HG02870 (cell line): ENCODE results near the gene WDR27.
"Not testable (repeated sequence)": the region's sequence is repeated elsewhere in the genome, so short reads cannot be mapped to it uniquely, and the experiment has no call there.

Experiments
- ATAC-seq: cut with Tn5 transposase; IDR thresholded peaks from one replicate; pipeline ENCODE4 v1.9.1; 2021; ENCODE audit warnings: mild to moderate bottlenecking, moderate library complexity; ENCODE audit not compliant: unreplicated experiment

Gene WDR27

DNA sequence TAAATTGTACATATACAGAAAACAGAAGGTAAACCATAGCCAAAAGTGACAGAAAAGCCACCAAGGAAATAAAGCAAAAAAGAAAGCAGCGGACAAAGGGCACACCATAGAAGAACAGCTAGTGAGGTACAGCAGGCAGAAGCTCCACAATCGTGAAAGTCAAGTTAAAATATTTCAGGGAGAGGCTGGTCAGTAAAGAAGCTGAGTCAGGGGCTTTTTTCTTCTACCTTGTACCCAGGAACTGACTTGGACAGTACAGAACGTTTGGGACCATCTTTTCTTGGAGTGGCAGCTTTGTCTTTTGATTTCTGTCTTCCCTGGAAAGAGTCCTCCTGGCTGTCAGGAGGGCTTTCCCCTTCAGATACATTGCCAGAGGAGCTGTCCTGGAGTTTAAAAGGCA lies 8.2 kb upstream of the WDR27 start:
- no peak for ATAC-seq

DNA sequence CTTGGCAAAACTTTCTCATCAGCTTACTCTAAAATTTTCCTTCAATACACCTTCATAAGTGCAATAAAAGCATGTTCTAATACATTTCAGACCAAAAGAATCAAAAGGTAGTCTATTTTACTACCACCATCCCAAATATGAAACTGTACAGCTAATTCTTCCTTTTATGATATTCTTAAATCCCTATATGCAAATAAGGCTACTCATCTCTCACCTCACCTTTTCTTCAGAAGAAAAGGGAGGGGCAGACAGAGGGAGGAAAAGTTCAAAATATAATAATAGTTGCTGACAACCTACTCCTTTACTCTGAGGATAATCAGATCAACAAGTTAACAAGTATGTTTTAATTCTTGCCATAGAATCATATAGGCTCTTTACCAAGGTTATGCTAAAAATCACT lies 7.5 kb upstream of the WDR27 start:
- ATAC-seq, result peak; percentile 61

DNA sequence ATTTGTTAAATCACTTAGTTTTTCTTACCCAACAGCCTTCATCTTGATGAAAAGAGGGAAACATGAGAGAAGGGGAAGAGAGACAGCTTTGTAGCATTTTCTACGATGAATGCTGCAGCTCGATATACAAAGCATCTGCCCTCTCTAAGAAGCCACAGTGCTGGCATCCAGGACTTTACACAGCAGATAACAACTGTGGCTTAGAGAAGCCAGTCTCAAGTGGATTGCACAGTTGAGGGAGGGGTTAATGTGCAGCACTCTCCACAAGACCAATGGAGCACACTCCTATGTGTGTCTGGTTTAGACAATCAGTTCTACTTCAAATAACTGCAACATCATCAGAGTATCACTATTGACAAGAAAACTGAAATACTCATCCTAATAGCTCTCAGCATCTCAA lies 5.9 kb upstream of the WDR27 start:
- no peak for ATAC-seq

DNA sequence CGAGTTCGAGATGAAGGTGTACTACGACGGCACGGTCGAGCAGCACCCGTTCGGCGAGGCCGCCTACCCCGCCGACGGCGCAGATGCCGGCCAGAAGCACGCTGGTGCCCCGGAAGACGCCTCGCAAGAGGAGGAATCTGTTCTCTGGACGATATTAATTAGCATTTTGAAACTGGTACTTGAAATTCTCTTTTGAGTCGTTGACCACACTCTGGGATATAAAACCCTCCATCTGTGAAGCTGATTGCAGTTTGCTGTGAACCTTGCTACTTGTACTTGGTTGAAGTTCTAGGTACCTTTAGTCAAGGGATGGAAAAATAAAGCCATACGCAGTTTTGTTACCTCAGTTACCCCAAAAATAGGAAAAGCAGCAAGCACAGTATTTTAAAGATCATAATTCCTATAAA lies 1.0 kb upstream of the WDR27 start:
- peak; percentile 5 for ATAC-seq

DNA sequence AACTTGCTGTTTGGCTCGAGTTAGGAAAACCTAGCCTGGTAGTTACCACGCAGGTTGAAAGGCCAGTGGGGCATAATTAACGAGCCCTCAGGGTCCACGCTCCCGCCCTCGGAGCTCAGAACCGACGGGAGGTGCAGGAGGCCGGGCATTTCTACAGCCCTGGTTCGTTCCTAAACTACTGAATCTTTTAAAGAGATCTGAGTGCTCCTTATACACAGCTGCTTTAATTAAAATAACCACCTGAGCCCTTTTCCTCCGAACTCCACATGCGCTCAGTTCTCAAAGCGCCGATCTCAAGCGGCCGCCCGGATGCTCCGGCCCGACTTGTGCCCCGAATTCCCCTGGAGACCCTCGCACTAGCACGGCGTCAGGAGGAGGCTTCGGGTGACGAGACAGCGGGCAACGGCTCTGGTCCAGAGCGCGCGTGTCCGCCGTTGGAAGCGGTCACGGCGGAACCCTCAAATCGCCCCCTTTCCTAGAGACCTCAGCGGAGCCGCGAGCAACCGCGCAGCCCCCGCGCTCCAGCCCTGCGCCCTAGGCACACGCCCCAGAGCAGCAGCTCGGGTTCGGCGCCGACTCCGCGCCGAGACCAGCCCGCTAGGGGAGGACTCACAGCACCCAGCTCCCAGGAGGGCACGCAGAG lies 397 bp downstream of the WDR27 start:
- ATAC-seq, result peak; percentile 0

DNA sequence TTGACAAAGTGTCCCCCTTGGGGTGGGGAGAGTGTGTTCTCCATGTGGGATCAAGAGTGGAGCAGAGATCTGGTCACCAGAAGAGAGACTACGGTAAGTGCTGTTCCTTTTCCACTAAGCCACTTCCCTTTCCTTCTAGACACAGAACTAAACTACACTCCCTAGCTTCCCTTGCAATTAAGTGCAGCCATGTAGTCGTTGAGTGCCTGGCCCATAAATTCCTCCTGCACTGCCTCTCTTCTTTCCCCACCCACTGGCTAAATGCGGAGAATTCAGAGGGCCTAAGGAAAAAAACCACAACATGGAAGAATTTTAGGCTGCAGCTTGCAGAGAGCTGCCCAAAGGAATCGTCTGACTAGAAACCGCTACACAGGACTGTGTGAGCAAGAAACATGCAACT lies 1.5 kb downstream of the WDR27 start:
- no peak for ATAC-seq

DNA sequence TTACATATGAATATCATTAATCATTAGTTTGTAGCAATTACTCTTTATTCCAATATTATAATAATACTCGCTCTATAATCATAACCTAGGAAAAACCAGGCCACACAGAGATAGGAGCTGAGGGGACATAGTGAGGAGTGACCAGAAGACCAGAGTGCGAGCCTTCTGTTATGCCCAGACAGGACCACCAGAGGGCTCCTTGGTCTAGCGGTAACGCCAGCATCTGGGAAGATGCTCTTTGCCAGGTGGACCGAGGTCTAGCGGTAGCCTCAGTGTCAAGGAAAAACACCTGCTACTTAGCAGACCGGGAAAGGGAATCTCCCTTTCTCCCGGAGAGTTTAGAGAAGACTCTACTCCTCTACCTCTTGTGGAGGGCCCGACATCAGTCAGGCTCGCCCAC lies 4.7 kb downstream of the WDR27 start:
- not testable (repeated sequence) for ATAC-seq

DNA sequence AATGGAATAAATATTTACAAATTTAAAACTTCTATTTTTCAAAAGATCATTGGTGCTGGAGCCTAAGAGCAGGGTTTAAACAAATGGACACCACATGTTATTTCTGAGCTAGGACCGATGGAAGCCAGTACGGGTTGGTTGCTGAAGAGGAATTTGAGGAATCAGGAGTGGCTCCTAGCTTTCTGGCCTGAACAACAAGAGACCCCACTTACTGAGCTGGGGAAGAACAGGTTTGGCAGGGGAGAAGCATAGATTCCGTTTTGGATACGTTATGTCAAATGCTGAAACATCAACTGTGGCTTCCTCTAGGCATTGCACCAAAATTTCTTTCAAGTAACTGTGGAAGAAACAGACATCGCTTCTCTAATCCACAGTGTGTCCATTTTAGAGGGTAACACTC lies 6.7 kb downstream of the WDR27 start:
- no peak for ATAC-seq

DNA sequence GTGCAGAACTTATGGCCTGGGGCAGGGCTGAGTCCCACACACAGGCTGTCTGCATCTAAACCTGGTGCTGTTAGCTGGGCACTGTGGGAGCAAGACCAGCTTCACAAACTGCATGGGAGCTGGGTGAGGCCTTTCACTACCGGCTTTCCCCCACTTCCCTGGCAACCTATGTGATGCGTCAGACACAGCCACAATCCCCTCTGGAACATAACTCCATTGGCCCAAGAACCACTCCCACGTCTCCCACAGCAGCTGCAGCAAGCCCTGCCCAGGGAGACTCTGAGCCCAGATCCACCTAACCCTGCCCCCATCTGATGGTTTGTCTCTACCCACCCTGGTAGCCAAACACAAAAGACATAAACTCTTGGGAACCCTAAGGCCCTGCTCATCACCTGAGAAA lies 9.3 kb downstream of the WDR27 start:
- no peak for ATAC-seq

DNA sequence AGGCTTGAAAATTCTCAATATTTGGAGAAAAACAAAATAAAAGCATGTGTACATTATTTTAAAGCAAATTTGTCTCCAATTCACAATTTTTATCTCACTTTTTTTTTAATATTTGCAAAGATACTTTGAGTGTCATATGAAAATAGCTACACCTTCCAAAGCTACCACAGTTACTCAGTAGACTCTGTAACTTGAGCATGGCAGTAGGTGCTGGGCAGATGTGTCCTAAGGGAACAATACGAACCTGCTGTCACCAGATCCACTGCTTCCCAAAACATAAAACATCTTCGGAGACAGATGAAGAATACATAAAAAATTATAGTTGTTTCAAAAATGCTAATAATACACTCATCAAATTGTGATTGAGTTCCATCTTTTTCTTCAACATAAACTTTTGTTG lies 10.6 kb downstream of the WDR27 start:
- ATAC-seq, result no peak

DNA sequence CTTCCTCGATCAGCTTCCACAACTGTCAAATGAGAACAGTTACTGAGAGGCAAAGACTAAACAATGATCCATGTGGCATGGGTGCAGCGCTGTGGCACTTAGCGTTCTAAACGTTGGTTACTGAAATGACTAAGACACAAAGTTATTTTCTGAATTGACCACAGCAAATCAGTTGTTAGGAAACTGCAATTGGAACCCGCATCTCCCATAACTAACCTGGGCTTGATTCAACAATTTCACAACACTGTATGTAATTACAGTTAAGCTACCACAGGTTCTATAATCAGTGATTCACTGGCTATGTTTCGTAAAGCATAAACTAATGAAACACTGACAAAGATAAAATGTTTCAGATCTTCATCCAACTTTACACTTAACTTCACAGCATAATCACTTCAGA lies 12.5 kb downstream of the WDR27 start:
- no peak for ATAC-seq

DNA sequence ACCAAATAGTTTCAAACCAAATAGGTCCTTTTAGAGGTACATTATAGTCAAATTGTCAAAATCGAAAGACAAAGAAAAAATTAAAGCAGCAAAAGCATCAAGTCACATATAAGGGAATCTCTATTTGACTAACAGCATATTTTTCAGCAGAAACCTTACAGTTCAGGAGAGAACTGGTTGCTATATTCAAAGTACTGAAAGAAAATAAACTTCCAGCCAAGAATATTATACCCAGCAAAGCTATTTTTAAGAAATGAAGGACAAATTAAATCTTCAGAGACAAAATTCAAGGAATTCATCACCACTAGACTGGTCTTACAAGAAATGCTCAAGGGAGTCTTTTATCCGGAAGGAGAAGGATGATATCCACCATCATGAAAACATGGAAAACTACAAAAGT lies 16.0 kb downstream of the WDR27 start:
- no peak for ATAC-seq

DNA sequence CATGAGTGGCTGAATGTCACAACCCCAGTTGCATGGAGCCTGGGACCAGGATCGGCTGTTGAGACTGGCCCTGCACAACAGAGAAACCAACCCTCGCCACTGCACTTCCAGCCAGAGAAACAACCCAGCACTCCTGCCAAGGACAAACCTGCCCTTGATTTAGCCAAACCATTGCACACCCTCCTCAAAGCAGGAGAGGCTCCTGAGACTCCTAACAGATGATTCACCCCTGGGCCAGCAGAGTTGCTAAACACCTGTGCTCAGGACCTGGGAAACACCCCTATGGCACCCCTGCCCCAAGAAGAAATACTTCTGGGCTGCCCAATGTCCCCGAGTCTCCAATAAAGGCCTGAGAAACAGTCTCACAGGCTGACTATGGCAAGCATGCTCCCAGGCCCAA lies 17.8 kb downstream of the WDR27 start:
- ATAC-seq, result no peak

DNA sequence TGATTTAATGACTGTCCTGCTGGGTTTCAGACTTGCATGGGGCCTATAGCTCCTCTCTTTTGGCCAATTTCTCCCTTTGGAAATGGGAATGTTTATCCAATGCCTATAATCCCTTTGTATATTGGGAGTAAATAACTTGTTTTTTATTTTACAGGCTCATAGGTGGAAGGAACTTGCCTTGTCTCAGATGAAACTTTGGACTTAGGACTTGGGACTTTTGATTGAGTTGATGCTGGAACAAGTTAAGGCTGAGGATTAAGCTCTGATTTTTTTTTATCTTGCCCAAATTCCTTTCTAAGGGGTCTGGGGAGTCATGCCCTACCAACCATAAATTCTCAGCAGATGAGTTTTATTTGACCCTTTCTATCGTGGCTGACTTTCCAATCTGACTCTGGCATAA lies 23.5 kb downstream of the WDR27 start:
- no peak for ATAC-seq

DNA sequence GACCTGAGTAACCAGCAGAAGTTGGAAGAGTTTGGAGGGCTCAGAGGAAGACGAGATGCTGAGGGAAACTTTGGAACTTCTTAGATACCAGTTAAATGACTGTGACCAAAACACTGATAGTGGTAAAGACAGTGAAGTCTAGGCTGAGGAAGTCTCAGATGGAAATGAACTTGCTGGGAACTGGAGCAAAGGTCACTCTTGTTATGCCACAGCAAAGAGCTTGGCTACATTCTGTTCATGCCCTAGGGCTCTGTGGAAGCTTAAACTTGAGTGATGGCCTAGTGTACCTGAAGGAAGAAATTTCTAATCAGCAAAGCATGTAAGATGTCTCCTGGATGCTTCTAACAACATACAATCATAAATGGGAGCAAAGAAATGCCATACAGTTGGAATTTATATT lies 24.7 kb downstream of the WDR27 start:
- no peak for ATAC-seq

DNA sequence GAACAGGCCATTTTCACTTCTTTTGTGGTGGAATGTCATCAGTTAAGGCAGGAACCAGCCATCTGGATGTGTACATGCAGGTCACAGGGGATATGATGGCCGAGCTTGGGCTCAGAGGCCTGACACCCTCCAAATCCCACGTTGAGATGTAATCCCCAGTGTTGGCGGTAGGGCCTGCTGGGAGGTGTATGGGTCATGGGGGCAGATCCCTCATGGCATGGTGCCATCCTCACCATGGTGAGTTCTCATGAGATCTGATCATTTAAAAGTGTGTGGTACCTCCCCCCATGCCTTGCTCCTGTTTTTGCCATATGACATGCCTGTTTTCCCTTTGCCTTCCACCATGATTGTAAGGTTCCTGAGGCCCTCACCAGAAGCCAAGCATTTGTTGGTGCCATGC lies 26.8 kb downstream of the WDR27 start:
- ATAC-seq, result no peak

DNA sequence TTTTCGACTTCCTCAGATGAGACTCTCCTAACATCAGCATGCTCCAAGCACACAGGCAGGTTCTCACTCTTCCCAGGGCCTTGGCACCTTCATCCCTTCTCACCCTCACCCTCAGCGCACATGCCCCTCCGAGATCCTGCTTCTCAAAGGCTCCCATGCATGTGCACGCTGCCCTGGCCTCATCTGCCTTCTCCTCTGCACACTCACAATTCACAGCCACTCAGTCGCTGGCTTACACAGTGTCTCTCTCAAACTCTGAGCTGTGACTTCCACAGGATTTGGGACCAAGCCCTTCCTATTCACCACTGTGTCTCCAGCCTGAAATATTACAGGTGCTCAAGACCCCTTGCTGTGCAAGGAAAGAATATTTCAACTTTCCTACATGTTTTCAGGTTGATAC lies 30.3 kb downstream of the WDR27 start:
- no peak for ATAC-seq

DNA sequence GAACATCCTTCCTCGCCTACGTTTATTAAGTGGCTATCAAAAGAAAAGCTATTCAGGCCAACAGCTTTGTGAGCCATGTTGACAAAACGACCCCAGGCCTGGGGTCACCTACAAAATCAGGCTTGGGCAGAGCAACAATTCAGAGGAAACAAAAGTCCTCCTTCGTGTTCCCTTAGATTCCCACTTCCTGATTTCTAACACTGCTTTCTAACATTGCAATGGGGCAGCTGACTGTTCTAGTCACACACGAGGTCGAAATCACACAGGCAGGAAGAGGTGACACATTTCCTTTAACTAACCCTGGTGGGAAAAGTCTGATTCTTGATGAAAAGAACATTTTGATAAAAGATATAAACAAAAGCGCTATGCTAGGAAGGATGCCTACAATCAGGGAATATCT lies 31.9 kb downstream of the WDR27 start:
- ATAC-seq, result no peak

DNA sequence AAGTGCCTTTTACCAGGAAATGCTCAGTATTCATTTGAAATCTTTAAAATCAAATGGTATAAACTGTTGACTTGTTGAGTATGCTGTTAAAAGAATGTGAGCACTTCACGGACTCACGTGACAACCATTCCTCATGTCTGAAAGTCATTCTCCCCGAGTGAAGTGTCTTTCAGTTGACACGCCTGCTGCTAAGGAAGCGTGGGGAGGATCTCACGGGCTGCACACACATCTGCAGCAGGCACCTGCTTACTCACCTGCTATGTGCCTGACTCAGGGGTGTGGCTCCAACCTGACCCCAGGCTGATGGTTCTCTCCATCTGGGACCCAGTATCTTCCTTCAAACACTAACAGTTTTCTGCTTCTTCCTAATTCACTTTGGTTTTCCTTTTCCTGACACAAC lies 32.7 kb downstream of the WDR27 start:
- no peak for ATAC-seq

DNA sequence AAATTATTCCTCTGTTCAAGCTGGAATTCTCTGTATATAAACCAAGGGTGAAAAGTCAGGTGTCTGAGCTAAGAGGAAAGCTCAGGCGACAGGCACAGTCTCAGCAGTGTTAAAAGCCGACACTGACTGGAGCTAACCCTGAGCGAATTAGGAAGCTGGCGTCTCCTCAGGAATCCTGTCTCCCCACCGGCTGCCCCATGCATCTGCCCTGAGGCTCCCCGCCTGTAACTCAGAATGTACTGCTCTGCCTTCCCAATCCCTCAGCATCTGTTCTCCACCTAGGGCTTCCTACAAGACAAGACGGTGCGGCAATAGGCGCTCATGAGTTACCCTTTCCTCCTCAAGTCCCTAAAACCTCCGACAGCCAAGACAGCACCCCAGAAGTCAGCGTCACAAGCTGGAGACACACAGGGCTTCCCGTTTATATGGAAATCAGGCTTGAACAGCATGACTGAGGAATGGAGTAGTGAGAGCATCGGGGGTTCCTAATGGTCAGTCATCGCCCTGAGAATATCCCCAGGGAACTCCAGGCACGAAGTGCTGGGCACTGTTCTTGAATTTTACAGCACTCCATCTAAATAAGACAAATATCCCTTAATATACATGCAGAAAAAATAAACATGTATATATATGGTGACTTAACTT lies 33.5 kb downstream of the WDR27 start:
- ATAC-seq, result no peak

DNA sequence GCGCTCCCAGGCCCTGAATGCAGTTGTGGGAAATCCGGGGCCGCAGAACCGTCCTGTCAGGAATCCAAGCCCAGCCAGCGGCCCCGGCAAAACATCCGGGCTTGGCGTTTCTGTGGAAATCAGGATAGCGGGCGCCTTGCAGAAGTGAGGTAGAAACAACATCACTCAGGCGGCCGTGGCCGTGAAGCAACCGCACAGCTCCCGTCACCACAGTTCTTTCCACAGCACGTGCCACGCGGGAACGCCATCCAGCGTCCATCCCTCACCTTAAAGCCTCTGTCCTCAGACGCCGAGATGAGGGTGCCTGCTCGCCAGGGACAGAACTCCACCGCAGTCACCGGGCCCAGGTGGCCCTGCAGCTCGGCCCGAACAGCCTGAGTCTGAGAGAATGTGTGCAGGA lies 34.1 kb downstream of the WDR27 start:
- no peak for ATAC-seq

DNA sequence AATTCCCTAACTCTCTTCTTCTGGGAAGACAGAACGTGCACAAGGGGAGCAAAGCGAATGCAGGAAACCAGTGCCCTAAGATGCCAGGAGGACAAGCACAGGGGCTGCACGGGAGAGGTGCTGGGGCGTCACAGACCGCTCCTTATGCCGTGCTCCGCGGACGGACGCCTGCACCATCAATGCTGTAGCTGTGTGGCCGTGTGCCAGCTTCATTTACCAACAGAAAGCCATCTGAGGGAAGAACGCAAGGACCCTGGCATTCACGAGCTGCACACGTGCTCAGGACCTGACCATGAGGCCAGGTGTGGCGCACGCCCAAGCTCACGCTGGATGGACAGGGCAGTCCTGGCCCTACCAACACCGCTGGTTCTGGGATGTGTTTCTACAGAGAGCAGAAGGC lies 35.4 kb downstream of the WDR27 start:
- no peak for ATAC-seq

DNA sequence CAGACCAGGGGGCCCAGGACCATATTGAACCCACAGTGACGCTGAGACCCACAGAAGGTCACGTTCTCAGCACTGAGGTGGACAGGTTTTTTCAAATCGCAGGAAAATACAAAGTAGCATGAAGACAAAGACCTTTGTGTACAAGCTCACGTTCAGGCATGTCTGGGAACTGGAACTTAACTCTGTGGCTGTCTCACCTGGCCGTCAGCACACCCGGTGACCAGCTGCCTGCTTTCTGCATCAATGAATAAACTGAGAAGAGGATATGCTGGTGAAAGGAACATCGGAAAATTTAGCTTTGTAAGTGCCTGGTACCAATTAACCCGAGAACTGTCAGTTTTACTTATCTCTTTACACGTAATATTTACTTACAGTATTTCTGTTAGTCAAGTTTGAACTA lies 36.5 kb downstream of the WDR27 start:
- ATAC-seq, result no peak
